H1 (cell line): ENCODE measurements around the gene CA5A. TPM values are rescaled to one million over a fixed set of nuclear protein-coding genes. Genes with fewer than 3 reads are reported as not detected.
A peak's percentile ranks its signal among the peaks of the same experiment; 100 is the strongest.
"Not testable (repeated sequence)": the region's sequence is repeated elsewhere in the genome, so short reads cannot be mapped to it uniquely, and the experiment has no call there.

Source experiments
- CTCF ChIA-PET: fragments of 300-600 bp; sonication (Branson Sonifier 250); formaldehyde crosslinking; loops from one replicate; lab custom pipeline; 2021; ENCODE audit not compliant: partially characterized antibody; lab: Charles Lee
- POLR2A ChIA-PET: fragments of 300-600 bp; sonication (Branson Sonifier 250); formaldehyde crosslinking; loops from one replicate; lab custom pipeline; 2021; ENCODE audit warnings: inconsistent platforms; ENCODE audit not compliant: partially characterized antibody; lab: Charles Lee
- DNase-seq, 2 experiments: peaks; one replicate each; pipeline versions ENCODE4 v3.0.0 to v3.0.0-alpha.2; 2010 to 2022; ENCODE audit warnings: low spot score in 2 of 2, low read depth in 1 of 2, mixed read lengths in 1 of 2
- FAIRE-seq: peaks from 2 replicates; lab custom pipeline; 2011; peaks lifted over from hg19 to GRCh38; lab: Jason Lieb, UNC
- H2AFZ ChIP-seq: 2 replicates; pipeline ENCODE4 v1.8.1; 2012; ENCODE audit warnings: low read length, inconsistent platforms
- H2AK5ac ChIP-seq: 2 replicates; pipeline ENCODE4 v1.6.1; 2013; ENCODE audit warnings: low read depth, low read length
- H2BK120ac ChIP-seq: replicated peaks from 2 replicates; pipeline ENCODE3; 2013; ENCODE audit warnings: low read depth, low read length, inconsistent platforms
- H2BK12ac ChIP-seq: 2 replicates; pipeline ENCODE4 v1.6.1; 2013; ENCODE audit warnings: low read depth, low read length
- H2BK15ac ChIP-seq: 2 replicates; pipeline ENCODE4 v1.6.1; 2013; ENCODE audit warnings: low read length
- H2BK20ac ChIP-seq: 2 replicates; pipeline ENCODE4 v1.6.1; 2013; ENCODE audit warnings: low read length
- H2BK5ac ChIP-seq: 2 replicates; pipeline ENCODE4 v1.6.1; 2013; ENCODE audit warnings: low read depth, low read length
- H3K14ac ChIP-seq: 2 replicates; pipeline ENCODE4 v1.6.1; 2013; ENCODE audit warnings: inconsistent platforms; ENCODE audit not compliant: insufficient read length
- H3K18ac ChIP-seq: 2 replicates; pipeline ENCODE4 v1.6.1; 2013; ENCODE audit warnings: low read length; ENCODE audit errors: extremely low read depth
- H3K23ac ChIP-seq: 2 replicates; pipeline ENCODE4 v1.6.1; 2013; ENCODE audit warnings: inconsistent platforms; ENCODE audit not compliant: insufficient read length
- H3K23me2 ChIP-seq: 2 replicates; pipeline ENCODE4 v1.6.1; 2013; ENCODE audit warnings: low read depth, low read length
- H3K27ac ChIP-seq: 2 replicates; pipeline ENCODE4 v1.6.1; 2011; ENCODE audit warnings: low read depth, low read length, inconsistent platforms
- H3K27me3 ChIP-seq, 4 experiments: replicated peaks in 1 of 4; 1 replicate in 1 of 4; 2 replicates in 3 of 4; pipeline versions ENCODE4 v1.6.1 to v1.8.1; 2011 to 2013; ENCODE audit warnings: low read length in 3 of 4, mild to moderate bottlenecking in 3 of 4, inconsistent platforms in 2 of 4, mixed read lengths in 2 of 4, moderate library complexity in 1 of 4; ENCODE audit not compliant: control insufficient read depth in 3 of 4, insufficient read depth in 3 of 4; ENCODE audit errors: extremely low read depth in 1 of 4
- H3K36me3 ChIP-seq, 4 experiments: 2 replicates each; pipeline versions ENCODE4 v1.6.1 to v1.8.1; 2011 to 2013; ENCODE audit warnings: mild to moderate bottlenecking in 4 of 4, low read length in 3 of 4, moderate library complexity in 2 of 4, control low read depth in 1 of 4, inconsistent platforms in 1 of 4; ENCODE audit not compliant: insufficient read depth in 4 of 4, control insufficient read depth in 2 of 4
- H3K4ac ChIP-seq: replicated peaks from 2 replicates; pipeline ENCODE3; 2013; ENCODE audit warnings: low read length, low read depth, mixed read lengths, inconsistent platforms; ENCODE audit not compliant: insufficient read length
- H3K4me1 ChIP-seq, 4 experiments: replicated peaks in 1 of 4; 1 replicate in 1 of 4; 2 replicates in 3 of 4; pipeline versions ENCODE4 v1.6.1 to v1.8.1; 2011 to 2013; ENCODE audit warnings: low read length in 3 of 4, inconsistent platforms in 2 of 4, mixed read lengths in 1 of 4; ENCODE audit not compliant: insufficient read depth in 4 of 4, control insufficient read depth in 3 of 4
- H3K4me2 ChIP-seq, 2 experiments: 2 replicates each; pipeline versions ENCODE4 v1.6.1 to v1.8.1; 2011 to 2013; ENCODE audit warnings: low read depth in 2 of 2, low read length in 2 of 2, control low read depth in 1 of 2, inconsistent platforms in 1 of 2, mild to moderate bottlenecking in 1 of 2; ENCODE audit not compliant: insufficient read depth in 1 of 2
- H3K4me3 ChIP-seq, 4 experiments: fragments of 200-600, 300-600 bp in 1 of 4; sonication (generic), shearing (Covaris generic), sonication (Bioruptor Twin) in 1 of 4; 2 replicates each; pipeline versions ENCODE4 v1.5.1 to v1.8.1; 2011 to 2016; ENCODE audit warnings: low read length in 4 of 4, low read depth in 3 of 4, control low read depth in 2 of 4, inconsistent platforms in 2 of 4, mild to moderate bottlenecking in 2 of 4, mixed read lengths in 1 of 4, moderate library complexity in 1 of 4; ENCODE audit not compliant: insufficient read depth in 2 of 4; ENCODE audit errors: extremely low read depth in 1 of 4
- H3K56ac ChIP-seq: replicated peaks from 2 replicates; pipeline ENCODE3; 2013; ENCODE audit warnings: low read depth, mild to moderate bottlenecking, mixed read lengths, low read length, inconsistent platforms; ENCODE audit not compliant: insufficient read length
- H3K79me1 ChIP-seq: 2 replicates; pipeline ENCODE4 v1.6.1; 2013; ENCODE audit warnings: low read depth, low read length, control low read depth
- H3K79me2 ChIP-seq, 2 experiments: 2 replicates each; pipeline versions ENCODE4 v1.6.1 to v1.8.1; 2012 to 2013; ENCODE audit warnings: low read length in 2 of 2, mild to moderate bottlenecking in 2 of 2, inconsistent platforms in 1 of 2; ENCODE audit not compliant: insufficient read depth in 2 of 2, control insufficient read depth in 1 of 2
- H3K9ac ChIP-seq, 4 experiments: replicated peaks in 1 of 4; 1 replicate in 1 of 4; 2 replicates in 3 of 4; pipeline versions ENCODE4 v1.6.1 to v1.8.1; 2011 to 2013; ENCODE audit warnings: low read depth in 3 of 4, low read length in 3 of 4, control low read depth in 2 of 4, mild to moderate bottlenecking in 2 of 4, moderate library complexity in 2 of 4, inconsistent platforms in 1 of 4; ENCODE audit errors: extremely low read depth in 1 of 4
- H3K9me3 ChIP-seq, 2 experiments: 2 replicates each; pipeline versions ENCODE4 v1.6.1 to v1.8.1; 2012 to 2013; ENCODE audit warnings: mild to moderate bottlenecking in 2 of 2, moderate library complexity in 2 of 2, control low read depth in 1 of 2, inconsistent platforms in 1 of 2, low read depth in 1 of 2, low read length in 1 of 2, mixed read lengths in 1 of 2; ENCODE audit not compliant: insufficient read depth in 2 of 2
- H4K20me1 ChIP-seq, 2 experiments: replicated peaks in 1 of 2; 2 replicates each; pipeline versions ENCODE3 to v1.8.1; 2011 to 2013; ENCODE audit warnings: inconsistent platforms in 2 of 2, low read length in 2 of 2, mild to moderate bottlenecking in 1 of 2; ENCODE audit not compliant: insufficient read depth in 2 of 2, control insufficient read depth in 1 of 2
- H4K5ac ChIP-seq: 2 replicates; pipeline ENCODE4 v1.6.1; 2013; ENCODE audit warnings: low read length, low read depth, mixed read lengths, inconsistent platforms; ENCODE audit not compliant: insufficient read length
- H4K8ac ChIP-seq: 2 replicates; pipeline ENCODE4 v1.8.0; 2013; ENCODE audit warnings: mild to moderate bottlenecking, moderate library complexity, low read length, inconsistent platforms; ENCODE audit not compliant: insufficient read depth; ENCODE audit errors: extremely low read depth
- H4K91ac ChIP-seq: replicated peaks from 2 replicates; pipeline ENCODE3; 2013; ENCODE audit warnings: low read length, mixed read lengths, inconsistent platforms; ENCODE audit not compliant: insufficient read length
- WGBS, 2 experiments: shearing (Covaris generic) in 1 of 2; methylation state at CpG; one replicate each; pipeline versions ENCODE4 v1.1.6 to v1.1.7; 2013 to 2015; ENCODE audit warnings: low lambda C conversion rate in 2 of 2, mixed read lengths in 2 of 2, inconsistent platforms in 1 of 2, low coverage in 1 of 2, missing lambda C conversion rate in 1 of 2; ENCODE audit not compliant: insufficient replicate concordance in 2 of 2, insufficient coverage in 1 of 2, insufficient read length in 1 of 2; ENCODE audit errors: extremely low coverage in 1 of 2, missing lambda C conversion rate in 1 of 2; 5-methylcytosine and 5-hydroxymethylcytosine counted together
- polyA plus RNA-seq, 7 experiments: library from polyadenylated mRNA; depleted of rRNA in 3 of 7; stranded (reverse) in 5 of 7; unstranded in 2 of 7; fragments of >200 nt in 5 of 7; fragments of 200-250 nt in 2 of 7; gene quantifications; 1 replicate in 5 of 7; 2 replicates in 1 of 7; 4 replicates in 1 of 7; pipeline versions ENCODE4 v1.2.1 to v1.2.3, GENCODE V29; 2011 to 2013; ENCODE audit warnings: missing spikeins in 2 of 7, mixed read lengths in 2 of 7
- total RNA-seq: library from RNA; stranded (reverse); fragmentation: NEBNext Ultra II Directional; extraction: Animal tissue kit (Norgen Biotek cat#: 25700); gene quantifications from 2 replicates; pipeline ENCODE4 v1.2.1, GENCODE V29; 2021

CA5A gene
- total and polyA plus RNA-seq, 2 of the 8 experiments (the other 6 are each of a cell fraction or from before 2014, with no cell fraction given): not detected

GRCh38 chr16:87862597-87863326 is 73.6 kb downstream of the CA5A start:
- not testable (repeated sequence) for H3K9ac ChIP-seq, H3K4me3 ChIP-seq
- H3K79me2 ChIP-seq: peaks cover 9 to 80% of the 10 kb centered on the region in 2 experiments; a peak in 3 of 4 replicates

More at GRCh38 chr16:87862597-87863326, 73.6 kb downstream of the CA5A start:
- not testable (repeated sequence) for H3K14ac ChIP-seq, H2AFZ ChIP-seq, DNase-seq, H3K9me3 ChIP-seq, H2AK5ac ChIP-seq, H3K18ac ChIP-seq, H3K23me2 ChIP-seq, H3K4ac ChIP-seq, FAIRE-seq, H2BK15ac ChIP-seq, H3K56ac ChIP-seq, H2BK120ac ChIP-seq, H2BK5ac ChIP-seq, H2BK12ac ChIP-seq, H2BK20ac ChIP-seq, H4K91ac ChIP-seq, H4K5ac ChIP-seq, H3K4me1 ChIP-seq, H3K23ac ChIP-seq, H3K27ac ChIP-seq, H3K79me1 ChIP-seq, H3K4me2 ChIP-seq
- Histone ChIP-seq H4K20me1 (peaks cover 12 to 17% of the 10 kb centered on the region in 2 experiments), H3K36me3 (peaks cover 0 to 26% (median under 1%) of the 10 kb centered on the region in 4 experiments; a peak in 4 of 8 replicates), H4K8ac (peak overlapping the region; percentile 68; the same call in 1 of the 2 replicates), H3K27me3 (peaks cover 0 to 28% (median 16%) of the 10 kb centered on the region in 4 experiments; a peak in 5 of 7 replicates)
- WGBS, 2 experiments: 96% methylated on average over 24 of the region's 26 CpGs; no CpG with 5 or more reads in 1 of the 2 experiments
- POLR2A ChIA-PET: interaction anchor here (22.5 to 27.1 kb wide), 2 partner anchors 3 to 14 kb away, joined by 507 read pairs; partner anchors contain the start of gene SLC7A5
- CTCF ChIA-PET: interaction anchor here (4.0 to 12.4 kb wide), 2 partner anchors 11 to 83 kb away, joined by 18 to 181 read pairs; no protein-coding TSS in a partner anchor
